Breast epithelium (tissue), 4 donors: ENCODE measurements around the gene CFAP20DC. TPM values are rescaled to one million over a fixed set of nuclear protein-coding genes. Genes with fewer than 3 reads are reported as not detected.

Experiments
- DNase-seq, 2 donors: peaks; one replicate each; pipeline ENCODE4 v3.0.0-alpha.2; 2019; ENCODE audit warnings: low spot score in 2 of 2
- H3K27ac ChIP-seq, 2 donors: fragments of 200-600 bp; sonication (generic) in 1 of 2; one replicate each; pipeline ENCODE4 v1.5.1; 2016 to 2019; ENCODE audit warnings: mild to moderate bottlenecking in 1 of 2
- H3K27me3 ChIP-seq, 2 donors: fragments of 200-600 bp; sonication (generic) in 1 of 2; one replicate each; pipeline versions ENCODE4 v1.5.1 to v1.6.0; 2017 to 2019; ENCODE audit warnings: control low read depth in 1 of 2, mild to moderate bottlenecking in 1 of 2
- H3K36me3 ChIP-seq: fragments of 200-600 bp; one replicate; pipeline ENCODE4 v1.5.1; 2019
- H3K4me1 ChIP-seq, 2 donors: fragments of 200-600 bp; sonication (generic); one replicate each; pipeline ENCODE4 v1.5.1; 2016 to 2019; ENCODE audit warnings: control low read depth in 1 of 2
- H3K4me3 ChIP-seq, 3 donors: fragments of 200-600 bp; sonication (generic); 1 replicate in 2 of 3; 2 replicates in 1 of 3; pipeline ENCODE4 v1.5.1; 2016 to 2019; ENCODE audit warnings: mild to moderate bottlenecking in 3 of 3, moderate library complexity in 2 of 3
- H3K9me3 ChIP-seq, 2 donors: fragments of 200-600 bp; sonication (generic) in 1 of 2; one replicate each; pipeline ENCODE4 v1.5.1; 2016 to 2019; ENCODE audit warnings: control low read depth in 1 of 2
- POLR2A ChIP-seq: fragments of 450-650 bp; IDR thresholded peaks from one replicate; pipeline ENCODE4 v1.6.1; 2016; ENCODE audit warnings: antibody characterized with exemption, mild to moderate bottlenecking, moderate library complexity
- POLR2AphosphoS5 ChIP-seq, 3 donors: sonication (generic); formaldehyde crosslinking; IDR thresholded peaks; one replicate each; pipeline ENCODE4 v1.6.1; 2017; ENCODE audit warnings: antibody characterized with exemption in 3 of 3
- intact Hi-C: fragments of 100-400 bp; cut with DNase I; formaldehyde crosslinking; loops from one replicate; pipeline ENCODE4 v1.15.1; 2023; ENCODE audit warnings: low total_unique reads
- total RNA-seq, 3 donors: library from RNA; depleted of rRNA; stranded (reverse); fragments of >200 nt; gene quantifications; one replicate each; pipeline ENCODE4 v1.1.0, GENCODE V29; 2016
- TF ChIP-seq, protein P1 (sequence below), 3 donors: fragments of 450-650 bp; IDR thresholded peaks; one replicate each; pipeline ENCODE4 v1.5.1; 2016 to 2017; ENCODE audit warnings: antibody characterized with exemption in 3 of 3, mild to moderate bottlenecking in 3 of 3, moderate library complexity in 3 of 3

The CFAP20DC gene
- total RNA-seq, 3 donors from 2014 or later: 0.44 to 3.3 (median 2.4) TPM

GRCh38 chr3:58794750-58795149, 255.1 kb downstream of the CFAP20DC start:
- intact Hi-C loops: no loop called here
- no peak for DNase-seq
- H3K4me1 ChIP-seq: no peaks in the 10 kb centered on the region
- no peaks in the 10 kb centered on the region for H3K9me3 ChIP-seq
- H3K27ac ChIP-seq: no peak overlapping the region
- no peaks in the 10 kb centered on the region for H3K27me3 ChIP-seq
- no peak for TF ChIP-seq POLR2A
- TF ChIP-seq, protein P1, sequence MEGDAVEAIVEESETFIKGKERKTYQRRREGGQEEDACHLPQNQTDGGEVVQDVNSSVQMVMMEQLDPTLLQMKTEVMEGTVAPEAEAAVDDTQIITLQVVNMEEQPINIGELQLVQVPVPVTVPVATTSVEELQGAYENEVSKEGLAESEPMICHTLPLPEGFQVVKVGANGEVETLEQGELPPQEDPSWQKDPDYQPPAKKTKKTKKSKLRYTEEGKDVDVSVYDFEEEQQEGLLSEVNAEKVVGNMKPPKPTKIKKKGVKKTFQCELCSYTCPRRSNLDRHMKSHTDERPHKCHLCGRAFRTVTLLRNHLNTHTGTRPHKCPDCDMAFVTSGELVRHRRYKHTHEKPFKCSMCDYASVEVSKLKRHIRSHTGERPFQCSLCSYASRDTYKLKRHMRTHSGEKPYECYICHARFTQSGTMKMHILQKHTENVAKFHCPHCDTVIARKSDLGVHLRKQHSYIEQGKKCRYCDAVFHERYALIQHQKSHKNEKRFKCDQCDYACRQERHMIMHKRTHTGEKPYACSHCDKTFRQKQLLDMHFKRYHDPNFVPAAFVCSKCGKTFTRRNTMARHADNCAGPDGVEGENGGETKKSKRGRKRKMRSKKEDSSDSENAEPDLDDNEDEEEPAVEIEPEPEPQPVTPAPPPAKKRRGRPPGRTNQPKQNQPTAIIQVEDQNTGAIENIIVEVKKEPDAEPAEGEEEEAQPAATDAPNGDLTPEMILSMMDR (IDR thresholded peaks at IDR 0.05): no peak
- TF ChIP-seq POLR2AphosphoS5 (IDR thresholded peaks at IDR 0.05): no peak
- H3K4me3 ChIP-seq: no peak overlapping the region
- H3K36me3 ChIP-seq: no peaks in the 10 kb centered on the region

- H3K4me3 ChIP-seq: no peak overlapping the region
- TF ChIP-seq POLR2A: no peak
- TF ChIP-seq, protein P1 (IDR thresholded peaks at IDR 0.05): no peak
- TF ChIP-seq POLR2AphosphoS5 (IDR thresholded peaks at IDR 0.05): no peak
- no peaks in the 10 kb centered on the region for H3K36me3 ChIP-seq
- no peak for DNase-seq
- no peaks in the 10 kb centered on the region for H3K9me3 ChIP-seq
- H3K4me1 ChIP-seq: no peaks in the 10 kb centered on the region
- no peaks in the 10 kb centered on the region for H3K27me3 ChIP-seq
- intact Hi-C loops: no loop called here
- H3K27ac ChIP-seq: no peak overlapping the region
These were observed 255.9 kb downstream of the CFAP20DC start for GRCh38 chr3:58793938-58794337.

GRCh38 chr3:58792921-58793451, 256.8 kb downstream of the CFAP20DC start:
- Histone ChIP-seq H3K27me3 (no peaks in the 10 kb centered on the region), H3K4me1 (no peaks in the 10 kb centered on the region), H3K4me3 (no peak overlapping the region), H3K27ac (no peak overlapping the region), H3K9me3 (no peaks in the 10 kb centered on the region), H3K36me3 (no peaks in the 10 kb centered on the region)
- intact Hi-C loops: no loop called here
- TF ChIP-seq POLR2A: no peak
- TF ChIP-seq POLR2AphosphoS5 (IDR thresholded peaks at IDR 0.05): no peak
- TF ChIP-seq, protein P1 (IDR thresholded peaks at IDR 0.05): no peak
- DNase-seq: no peak

DNA sequence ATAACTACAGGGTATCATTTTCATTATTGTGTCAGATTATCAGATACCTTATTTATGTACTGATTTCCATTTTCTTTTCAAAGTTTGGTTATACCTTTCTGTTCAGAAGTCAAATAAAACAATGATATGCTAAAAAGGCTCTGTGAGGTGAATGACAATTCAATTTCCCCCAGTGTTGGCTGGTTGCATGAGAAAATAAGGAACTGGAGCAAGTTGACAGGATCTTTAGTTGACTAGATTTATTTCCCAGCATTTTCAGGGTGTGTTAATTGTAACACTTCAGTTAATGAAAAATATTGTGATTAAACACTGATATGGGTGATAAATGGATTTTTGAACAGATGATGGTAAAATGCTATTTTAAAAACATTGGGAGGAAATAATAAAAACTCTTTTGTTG, 260.4 kb downstream of the CFAP20DC start:
- Histone ChIP-seq H3K4me3 (no peak overlapping the region), H3K27me3 (no peaks in the 10 kb centered on the region), H3K9me3 (no peaks in the 10 kb centered on the region), H3K4me1 (no peaks in the 10 kb centered on the region), H3K36me3 (no peaks in the 10 kb centered on the region), H3K27ac (no peak overlapping the region)
- DNase-seq: no peak
- intact Hi-C loops: no loop called here
- TF ChIP-seq, protein P1 (IDR thresholded peaks at IDR 0.05): no peak
- no peak for TF ChIP-seq POLR2AphosphoS5 (IDR thresholded peaks at IDR 0.05)

- Histone ChIP-seq H3K9me3 (peaks cover 3 to 12% of the 10 kb centered on the region in 2 donors), H3K27me3 (no peaks in the 10 kb centered on the region), H3K4me3 (no peak overlapping the region), H3K4me1 (no peaks in the 10 kb centered on the region), H3K36me3 (no peaks in the 10 kb centered on the region), H3K27ac (no peak overlapping the region)
- intact Hi-C loops: no loop called here
- TF ChIP-seq, protein P1 (IDR thresholded peaks at IDR 0.05): no peak
- TF ChIP-seq POLR2A: no peak
- TF ChIP-seq POLR2AphosphoS5 (IDR thresholded peaks at IDR 0.05): no peak
- DNase-seq: no peak
These were observed 264.9 kb downstream of the CFAP20DC start for GRCh38 chr3:58784888-58785287.
